Measurements from ENCODE around the gene LENG1.

DNA sequence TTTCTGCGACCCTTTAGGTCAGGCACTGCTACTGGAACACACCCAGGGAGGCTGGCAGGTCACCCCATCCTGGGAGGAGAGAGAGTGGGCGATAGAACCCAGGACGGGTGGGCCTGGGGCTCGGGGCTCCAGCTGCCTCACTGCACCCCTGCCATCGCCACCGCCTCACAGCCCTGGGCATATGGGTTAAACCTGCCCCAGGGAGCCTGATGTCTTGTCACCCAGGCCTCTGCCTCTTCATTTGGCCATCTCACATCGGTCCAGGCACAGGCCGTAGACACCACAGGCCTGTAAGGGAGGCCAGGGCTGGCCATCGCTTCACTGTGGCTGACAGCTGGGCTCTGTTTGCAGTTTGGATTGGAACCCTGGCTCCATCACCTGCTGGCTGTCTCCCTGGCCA lies 33.8 kb downstream of the LENG1 start:
- TF ChIP-seq, protein P1, sequence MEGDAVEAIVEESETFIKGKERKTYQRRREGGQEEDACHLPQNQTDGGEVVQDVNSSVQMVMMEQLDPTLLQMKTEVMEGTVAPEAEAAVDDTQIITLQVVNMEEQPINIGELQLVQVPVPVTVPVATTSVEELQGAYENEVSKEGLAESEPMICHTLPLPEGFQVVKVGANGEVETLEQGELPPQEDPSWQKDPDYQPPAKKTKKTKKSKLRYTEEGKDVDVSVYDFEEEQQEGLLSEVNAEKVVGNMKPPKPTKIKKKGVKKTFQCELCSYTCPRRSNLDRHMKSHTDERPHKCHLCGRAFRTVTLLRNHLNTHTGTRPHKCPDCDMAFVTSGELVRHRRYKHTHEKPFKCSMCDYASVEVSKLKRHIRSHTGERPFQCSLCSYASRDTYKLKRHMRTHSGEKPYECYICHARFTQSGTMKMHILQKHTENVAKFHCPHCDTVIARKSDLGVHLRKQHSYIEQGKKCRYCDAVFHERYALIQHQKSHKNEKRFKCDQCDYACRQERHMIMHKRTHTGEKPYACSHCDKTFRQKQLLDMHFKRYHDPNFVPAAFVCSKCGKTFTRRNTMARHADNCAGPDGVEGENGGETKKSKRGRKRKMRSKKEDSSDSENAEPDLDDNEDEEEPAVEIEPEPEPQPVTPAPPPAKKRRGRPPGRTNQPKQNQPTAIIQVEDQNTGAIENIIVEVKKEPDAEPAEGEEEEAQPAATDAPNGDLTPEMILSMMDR (IDR thresholded peaks at IDR 0.05), result no peak
- TF ChIP-seq POLR2AphosphoS5 (IDR thresholded peaks at IDR 0.05; ENCODE audit: low read depth, low read length), result no peak
